Fibroblast of mammary gland (primary cell): ENCODE measurements around the gene PLEKHG1.

Experiments used
- DNase-seq: peaks from one replicate; pipeline ENCODE4 v3.0.0-alpha.2; 2010; ENCODE audit warnings: low read depth
- H3K4me3 ChIP-seq: 2 replicates; pipeline ENCODE4 v1.5.1; 2011; ENCODE audit warnings: low read depth, mild to moderate bottlenecking, low read length, moderate library complexity; ENCODE audit not compliant: control insufficient read depth
- TF ChIP-seq, protein P1 (sequence below): conservative IDR thresholded peaks from 2 replicates; pipeline ENCODE4 v1.5.1; 2011; ENCODE audit warnings: low read depth, low read length, inconsistent platforms; ENCODE audit not compliant: control insufficient read depth, insufficient read depth

PLEKHG1 gene

DNA sequence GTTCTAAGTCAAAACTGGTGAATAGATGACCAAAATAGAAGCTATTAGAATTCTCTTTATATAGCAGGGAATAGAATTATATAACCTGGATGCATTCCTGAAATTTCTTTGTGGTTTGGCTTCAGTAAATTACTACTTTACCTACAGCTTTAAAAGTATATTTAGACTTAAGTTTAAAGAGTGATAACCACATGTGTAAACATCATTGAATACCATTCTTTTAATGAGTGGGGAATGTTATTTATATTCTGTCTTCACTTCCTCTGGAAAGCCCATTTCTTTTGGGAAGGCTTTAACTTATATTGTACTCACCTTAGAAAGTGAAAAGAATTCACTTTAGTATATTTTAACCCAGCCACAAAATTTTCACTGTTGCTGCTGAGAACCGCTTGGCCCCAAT is 39.1 kb downstream of the PLEKHG1 start:
- DNase-seq, result no peak
- TF ChIP-seq, protein P1, sequence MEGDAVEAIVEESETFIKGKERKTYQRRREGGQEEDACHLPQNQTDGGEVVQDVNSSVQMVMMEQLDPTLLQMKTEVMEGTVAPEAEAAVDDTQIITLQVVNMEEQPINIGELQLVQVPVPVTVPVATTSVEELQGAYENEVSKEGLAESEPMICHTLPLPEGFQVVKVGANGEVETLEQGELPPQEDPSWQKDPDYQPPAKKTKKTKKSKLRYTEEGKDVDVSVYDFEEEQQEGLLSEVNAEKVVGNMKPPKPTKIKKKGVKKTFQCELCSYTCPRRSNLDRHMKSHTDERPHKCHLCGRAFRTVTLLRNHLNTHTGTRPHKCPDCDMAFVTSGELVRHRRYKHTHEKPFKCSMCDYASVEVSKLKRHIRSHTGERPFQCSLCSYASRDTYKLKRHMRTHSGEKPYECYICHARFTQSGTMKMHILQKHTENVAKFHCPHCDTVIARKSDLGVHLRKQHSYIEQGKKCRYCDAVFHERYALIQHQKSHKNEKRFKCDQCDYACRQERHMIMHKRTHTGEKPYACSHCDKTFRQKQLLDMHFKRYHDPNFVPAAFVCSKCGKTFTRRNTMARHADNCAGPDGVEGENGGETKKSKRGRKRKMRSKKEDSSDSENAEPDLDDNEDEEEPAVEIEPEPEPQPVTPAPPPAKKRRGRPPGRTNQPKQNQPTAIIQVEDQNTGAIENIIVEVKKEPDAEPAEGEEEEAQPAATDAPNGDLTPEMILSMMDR, result no peak
- no peak overlapping the region for H3K4me3 ChIP-seq

DNA sequence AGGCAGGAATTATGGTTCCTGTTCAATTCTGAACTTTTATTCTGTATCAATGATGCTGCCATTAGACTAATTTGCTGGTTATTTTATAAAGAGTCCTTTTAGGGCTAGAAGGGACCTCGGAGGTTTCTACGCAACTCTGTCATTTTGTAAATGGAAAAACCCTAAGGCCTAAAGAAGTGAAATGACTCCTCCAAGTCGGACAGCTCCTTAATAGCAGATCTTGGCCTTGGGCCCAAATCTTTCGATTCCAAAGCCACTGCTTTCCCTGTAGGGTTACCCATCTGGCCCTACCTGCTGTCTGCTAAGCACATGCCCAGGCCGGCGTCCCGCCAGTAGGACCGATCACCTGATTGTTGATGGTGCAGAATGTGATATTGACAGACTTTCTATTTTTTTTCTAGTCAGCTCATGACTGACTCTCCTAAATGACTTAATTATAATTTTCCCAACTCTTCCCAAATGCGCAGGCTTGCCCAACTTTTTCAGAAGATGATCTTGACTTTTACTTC is 40.2 kb downstream of the PLEKHG1 start:
- no peak for DNase-seq
- no peak overlapping the region for H3K4me3 ChIP-seq

DNA sequence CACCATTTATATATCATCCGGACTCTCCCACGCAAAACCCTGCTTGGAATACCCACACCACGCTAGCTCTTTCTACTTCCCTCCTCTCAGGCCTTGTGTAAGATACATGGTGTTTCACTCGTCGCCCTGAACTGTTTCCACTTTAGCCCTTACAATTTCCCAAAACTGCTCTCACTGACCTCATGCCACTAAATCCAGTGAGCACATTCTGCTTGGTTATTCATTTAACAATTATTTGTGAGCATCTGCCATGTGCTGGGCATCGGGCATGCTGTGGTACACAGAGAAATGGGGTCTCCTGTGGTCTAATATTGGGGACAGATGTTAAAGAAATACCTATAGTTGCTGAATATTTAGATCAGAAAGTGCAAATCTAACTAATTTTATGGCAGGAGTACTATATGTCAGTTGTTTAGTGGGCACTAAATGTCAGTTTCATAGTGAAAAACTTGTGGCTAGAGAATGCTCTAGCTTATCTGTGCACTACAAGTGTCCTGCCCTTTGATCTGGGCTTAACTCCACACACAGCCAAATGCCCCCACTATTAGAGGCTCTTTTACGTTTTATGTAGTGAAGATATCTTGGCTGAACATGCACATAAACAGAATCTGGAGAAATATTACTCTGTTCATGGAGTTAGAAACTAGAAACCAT is 41.0 kb downstream of the PLEKHG1 start:
- no peak overlapping the region for H3K4me3 ChIP-seq
- no peak for DNase-seq
- TF ChIP-seq, protein P1, result no peak

More for the DNA sequence above, 40.2 kb downstream of the PLEKHG1 start:
- TF ChIP-seq, protein P1, result no peak

- H3K4me3 ChIP-seq, result no peak overlapping the region
- DNase-seq, result no peak
- TF ChIP-seq, protein P1, result no peak
Observed at GRCh38 chr6:150641398-150642139, 41.9 kb downstream of the PLEKHG1 start.

GRCh38 chr6:150646228-150646627 is 46.5 kb downstream of the PLEKHG1 start:
- no peak for DNase-seq
- no peak overlapping the region for H3K4me3 ChIP-seq
- TF ChIP-seq, protein P1, result no peak

DNA sequence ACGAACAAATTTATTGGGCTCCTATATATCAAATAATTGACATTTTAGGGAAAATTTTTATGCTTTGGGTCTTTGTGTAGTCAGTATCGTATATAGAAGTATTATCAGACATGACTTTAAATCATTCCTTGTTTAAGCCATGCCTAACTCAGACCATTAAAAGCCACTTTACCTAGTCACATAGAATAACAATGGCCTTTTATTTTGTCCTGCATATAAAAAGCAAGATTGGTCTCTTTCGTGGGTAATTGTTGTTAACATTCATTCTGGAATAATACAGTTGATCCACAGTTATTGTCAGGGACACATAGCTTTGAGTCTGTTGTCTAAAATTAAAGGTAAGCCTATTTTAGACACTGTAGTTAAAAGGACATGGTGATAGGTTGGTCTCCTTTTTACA is 47.4 kb downstream of the PLEKHG1 start:
- H3K4me3 ChIP-seq, result no peak overlapping the region
- DNase-seq, result no peak
- TF ChIP-seq, protein P1, result no peak
